SU-DHL-6 (cell line): ENCODE results near the gene NEU3.

Experiments
- EZH2phosphoT487 ChIP-seq: fragments of 200-600 bp; sonication (generic), shearing (Covaris generic); conservative IDR thresholded peaks from 2 replicates; pipeline ENCODE4 v1.6.1; 2018; ENCODE audit warnings: mild to moderate bottlenecking, antibody characterized with exemption, low read length, moderate library complexity, mixed read lengths
- TF ChIP-seq, protein P1 (sequence below): fragments of 200-600 bp; sonication (generic); IDR thresholded peaks from one replicate; pipeline ENCODE4 v1.5.1; 2017; ENCODE audit warnings: antibody characterized with exemption, mild to moderate bottlenecking, low read length, moderate library complexity; ENCODE audit not compliant: insufficient read depth, poor library complexity, severe bottlenecking

DNA sequence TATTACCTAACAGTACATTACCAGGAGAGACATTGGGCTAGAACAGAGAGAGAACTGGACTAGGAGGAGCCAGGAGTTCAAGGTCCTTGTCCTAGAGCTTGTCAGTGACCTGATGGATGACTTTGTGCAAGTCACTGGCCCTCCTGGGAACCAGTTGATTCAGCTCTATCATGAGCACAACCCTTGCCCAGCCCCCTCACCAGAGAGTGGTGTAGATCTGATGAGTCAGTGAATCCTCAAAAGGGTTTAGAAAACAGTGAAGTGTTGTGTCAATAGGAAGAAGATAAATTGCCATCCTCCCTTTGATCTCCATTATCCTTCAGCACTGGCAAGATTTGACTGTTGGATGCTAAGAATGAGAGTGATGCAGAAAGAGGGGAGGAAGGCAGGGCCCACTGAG, 24.3 kb downstream of the NEU3 start:
- no peak for TF ChIP-seq EZH2phosphoT487
- TF ChIP-seq, protein P1, sequence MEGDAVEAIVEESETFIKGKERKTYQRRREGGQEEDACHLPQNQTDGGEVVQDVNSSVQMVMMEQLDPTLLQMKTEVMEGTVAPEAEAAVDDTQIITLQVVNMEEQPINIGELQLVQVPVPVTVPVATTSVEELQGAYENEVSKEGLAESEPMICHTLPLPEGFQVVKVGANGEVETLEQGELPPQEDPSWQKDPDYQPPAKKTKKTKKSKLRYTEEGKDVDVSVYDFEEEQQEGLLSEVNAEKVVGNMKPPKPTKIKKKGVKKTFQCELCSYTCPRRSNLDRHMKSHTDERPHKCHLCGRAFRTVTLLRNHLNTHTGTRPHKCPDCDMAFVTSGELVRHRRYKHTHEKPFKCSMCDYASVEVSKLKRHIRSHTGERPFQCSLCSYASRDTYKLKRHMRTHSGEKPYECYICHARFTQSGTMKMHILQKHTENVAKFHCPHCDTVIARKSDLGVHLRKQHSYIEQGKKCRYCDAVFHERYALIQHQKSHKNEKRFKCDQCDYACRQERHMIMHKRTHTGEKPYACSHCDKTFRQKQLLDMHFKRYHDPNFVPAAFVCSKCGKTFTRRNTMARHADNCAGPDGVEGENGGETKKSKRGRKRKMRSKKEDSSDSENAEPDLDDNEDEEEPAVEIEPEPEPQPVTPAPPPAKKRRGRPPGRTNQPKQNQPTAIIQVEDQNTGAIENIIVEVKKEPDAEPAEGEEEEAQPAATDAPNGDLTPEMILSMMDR: no peak
